Skeletal muscle cell (primary cell): ENCODE results near the gene ZNF808.
"Not testable (repeated sequence)": the region's sequence is repeated elsewhere in the genome, so short reads cannot be mapped to it uniquely, and the experiment has no call there.

Experiments used
- DNase-seq: peaks from one replicate; pipeline ENCODE4 v3.0.0-alpha.2; 2010; ENCODE audit warnings: low read depth
- H3K4me3 ChIP-seq: 2 replicates; pipeline ENCODE4 v1.5.1; 2011; ENCODE audit warnings: low read depth, mild to moderate bottlenecking, control low read depth, low read length, moderate library complexity

Gene ZNF808

DNA sequence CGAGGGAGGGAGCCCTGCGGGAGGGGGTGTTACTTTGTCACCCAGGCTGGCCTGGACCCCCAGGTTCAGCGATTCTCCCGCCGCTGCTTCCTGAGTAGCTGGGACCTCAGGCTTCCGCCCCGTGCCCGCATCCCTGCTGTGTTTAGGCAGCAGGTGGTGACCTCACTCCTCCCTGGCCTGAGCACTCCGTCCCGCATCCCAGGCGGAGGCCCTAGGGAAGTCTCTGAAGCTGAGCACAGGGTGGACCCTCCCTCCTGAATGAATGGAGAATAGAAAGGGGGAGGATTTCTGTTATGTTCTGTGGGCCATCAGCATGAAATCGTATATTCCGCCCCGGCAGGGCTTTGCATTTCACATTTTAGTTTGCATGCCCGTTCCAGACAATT is 7.9 kb downstream of the ZNF808 start:
- DNase-seq, result not testable (repeated sequence)
- peak overlapping the region; percentile 62 for H3K4me3 ChIP-seq

DNA sequence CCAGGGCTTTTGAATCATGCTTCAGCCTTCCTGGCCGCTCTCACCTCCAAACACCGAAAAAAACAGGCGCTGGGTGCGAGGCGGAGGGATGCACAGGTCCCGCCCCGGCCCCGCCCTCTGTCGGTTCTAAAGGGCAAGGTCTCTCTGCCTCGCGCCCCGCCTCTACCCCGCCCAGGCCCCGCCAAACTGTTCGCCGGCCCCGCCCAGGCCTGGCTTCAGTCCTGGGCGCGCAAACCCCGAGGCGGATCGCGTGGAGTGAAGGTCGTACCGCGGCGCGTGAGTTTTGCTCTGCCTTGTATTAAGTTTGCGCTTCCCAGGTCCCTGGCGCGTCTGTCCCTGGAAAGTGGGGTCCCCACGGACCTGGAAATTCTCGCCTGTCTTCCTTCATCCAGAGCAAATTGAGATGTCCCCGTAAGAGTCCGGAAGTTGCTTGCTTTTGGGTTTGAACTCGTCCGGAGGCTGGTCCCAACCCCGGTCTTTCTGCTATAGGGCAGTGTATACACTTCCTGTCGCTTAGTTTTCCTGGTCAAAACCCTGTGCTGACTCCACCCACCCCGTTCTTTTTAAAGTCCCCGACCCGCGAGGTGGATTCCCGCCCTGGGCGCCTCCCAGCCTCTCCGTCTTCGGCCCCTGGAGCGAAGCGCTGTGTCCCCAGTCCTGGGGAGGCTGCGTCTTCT is 8.4 kb downstream of the ZNF808 start:
- H3K4me3 ChIP-seq, result peak overlapping the region; percentile 62
- peak; percentile 26 for DNase-seq

DNA sequence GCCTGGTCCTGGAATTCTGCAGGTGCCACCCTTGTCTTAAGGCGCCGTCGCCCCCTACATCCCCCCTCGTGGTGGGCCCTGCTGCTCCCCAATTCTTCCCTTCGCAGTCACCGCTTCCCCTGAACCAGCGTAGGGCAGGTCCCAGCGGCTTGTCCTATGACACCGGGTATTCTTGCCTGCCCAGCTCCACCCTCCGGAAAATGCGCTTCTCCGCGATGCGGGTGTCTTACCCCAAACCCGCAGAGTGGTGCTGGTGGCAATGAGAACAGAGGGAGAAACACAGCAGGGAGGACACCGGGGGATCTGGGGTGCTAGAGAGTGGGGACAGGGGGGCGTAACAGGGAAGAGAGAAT is 9.0 kb downstream of the ZNF808 start:
- DNase-seq, result no peak
- H3K4me3 ChIP-seq, result peak overlapping the region; percentile 62

DNA sequence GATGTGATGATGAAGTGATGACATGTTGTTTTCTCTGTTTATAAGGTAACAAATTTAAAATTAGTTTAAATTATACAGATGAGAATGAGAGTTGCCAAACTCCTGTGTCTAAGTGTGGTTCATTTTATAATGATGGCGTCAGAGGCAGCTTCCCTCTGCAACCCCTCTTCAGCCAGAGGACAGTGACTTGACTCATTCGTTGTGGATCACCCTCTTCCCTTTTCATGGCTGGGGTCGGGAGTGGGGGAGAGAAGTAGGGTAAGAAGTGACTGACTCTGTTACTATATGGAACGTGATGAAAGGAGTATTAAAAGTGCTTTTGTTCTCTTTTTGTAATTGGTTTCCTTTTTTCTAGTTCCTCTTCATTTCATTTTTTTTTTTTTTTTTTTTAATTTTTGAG is 11.3 kb downstream of the ZNF808 start:
- H3K4me3 ChIP-seq, DNase-seq: not testable (repeated sequence)

DNA sequence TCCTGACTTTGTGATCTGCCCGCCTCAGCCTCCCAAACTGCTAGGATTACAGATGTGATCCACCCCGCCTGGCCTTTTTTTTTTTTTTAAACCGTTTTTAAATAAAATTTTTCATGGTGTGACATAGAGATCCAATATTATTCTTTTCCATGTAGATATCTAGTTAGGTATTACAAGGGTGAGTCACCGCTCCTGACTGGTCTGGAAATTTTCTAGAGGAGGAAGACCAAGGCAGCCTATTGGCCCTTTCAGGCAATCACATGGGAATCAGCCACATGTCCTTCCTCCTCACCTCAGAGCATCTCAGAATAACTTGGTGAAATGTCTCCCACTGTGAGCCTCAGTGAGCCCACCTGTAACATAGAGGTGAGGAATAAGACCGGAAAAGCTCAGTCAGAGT is 13.7 kb downstream of the ZNF808 start:
- not testable (repeated sequence) for DNase-seq, H3K4me3 ChIP-seq

DNA sequence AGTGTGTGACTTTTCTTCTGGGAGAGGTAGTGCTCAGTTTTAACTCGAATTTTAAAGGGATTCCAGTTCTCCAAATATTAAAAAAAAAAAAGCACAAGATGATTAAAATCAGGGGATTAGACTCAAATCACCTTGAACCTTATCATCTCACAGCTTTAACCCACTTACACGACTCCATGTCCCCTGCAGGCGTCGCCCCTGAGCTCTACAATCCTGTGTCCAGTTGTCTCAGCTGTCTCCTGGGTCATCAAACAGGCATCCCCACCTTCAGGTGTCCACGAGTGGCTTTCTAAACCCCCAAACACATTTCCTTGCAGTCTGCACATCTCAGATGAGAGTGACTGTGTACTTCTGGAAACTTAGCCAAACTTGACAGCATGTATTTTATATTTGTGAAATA is 14.1 kb downstream of the ZNF808 start:
- DNase-seq, result no peak
- H3K4me3 ChIP-seq, result no peak overlapping the region

DNA sequence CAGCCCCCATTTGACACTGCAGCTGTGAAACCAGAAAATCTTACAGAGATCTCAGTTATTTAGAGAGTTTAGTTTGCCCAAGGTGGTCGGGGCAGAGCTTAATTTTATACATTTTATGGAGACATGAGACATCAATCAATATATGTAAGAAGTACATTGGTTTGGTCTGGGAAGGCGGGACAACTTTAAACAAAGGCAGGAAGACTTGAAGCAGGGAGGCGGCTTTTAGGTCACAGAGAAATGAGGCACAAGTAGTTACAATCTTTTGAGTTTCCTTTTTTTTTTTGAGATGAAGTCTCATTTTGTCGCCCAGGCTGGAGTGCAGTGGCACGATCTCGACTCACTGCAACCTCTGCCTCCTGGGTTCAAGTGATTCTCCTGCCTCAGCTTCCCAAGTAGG is 15.1 kb downstream of the ZNF808 start:
- H3K4me3 ChIP-seq, DNase-seq: not testable (repeated sequence)

DNA sequence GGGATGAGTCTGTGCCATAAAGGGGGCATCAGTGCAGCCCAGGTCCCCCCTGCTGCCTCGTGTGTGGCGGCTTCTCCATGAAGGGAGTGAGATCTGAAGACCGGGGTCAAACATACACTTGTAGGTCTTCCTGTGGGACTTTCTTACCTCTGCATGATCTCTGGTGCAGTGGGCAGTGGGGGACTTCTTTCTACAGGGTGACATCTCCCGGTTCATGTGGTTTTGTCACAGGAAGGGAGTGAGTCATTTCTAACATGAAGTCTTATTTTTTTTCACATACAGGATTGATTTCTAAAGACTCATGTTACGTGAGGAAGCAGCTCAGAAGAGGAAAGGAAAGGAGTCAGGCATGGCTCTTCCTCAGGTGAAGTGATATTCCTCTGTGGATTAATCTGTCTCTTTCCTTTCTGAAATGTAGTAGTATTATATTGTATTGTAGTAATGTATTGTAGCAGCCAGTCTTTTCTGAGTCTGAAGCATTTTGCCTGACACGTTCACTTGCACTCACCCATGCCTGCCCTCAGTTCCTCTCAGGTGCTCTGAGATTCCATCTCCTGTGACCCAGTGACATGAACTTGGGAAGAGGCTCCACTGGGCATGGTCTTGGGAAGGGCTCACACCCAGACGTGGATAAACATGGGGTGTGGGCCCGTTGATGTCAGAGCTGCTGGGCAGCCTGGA is 15.7 kb downstream of the ZNF808 start:
- DNase-seq, result no peak
- H3K4me3 ChIP-seq, result no peak overlapping the region

DNA sequence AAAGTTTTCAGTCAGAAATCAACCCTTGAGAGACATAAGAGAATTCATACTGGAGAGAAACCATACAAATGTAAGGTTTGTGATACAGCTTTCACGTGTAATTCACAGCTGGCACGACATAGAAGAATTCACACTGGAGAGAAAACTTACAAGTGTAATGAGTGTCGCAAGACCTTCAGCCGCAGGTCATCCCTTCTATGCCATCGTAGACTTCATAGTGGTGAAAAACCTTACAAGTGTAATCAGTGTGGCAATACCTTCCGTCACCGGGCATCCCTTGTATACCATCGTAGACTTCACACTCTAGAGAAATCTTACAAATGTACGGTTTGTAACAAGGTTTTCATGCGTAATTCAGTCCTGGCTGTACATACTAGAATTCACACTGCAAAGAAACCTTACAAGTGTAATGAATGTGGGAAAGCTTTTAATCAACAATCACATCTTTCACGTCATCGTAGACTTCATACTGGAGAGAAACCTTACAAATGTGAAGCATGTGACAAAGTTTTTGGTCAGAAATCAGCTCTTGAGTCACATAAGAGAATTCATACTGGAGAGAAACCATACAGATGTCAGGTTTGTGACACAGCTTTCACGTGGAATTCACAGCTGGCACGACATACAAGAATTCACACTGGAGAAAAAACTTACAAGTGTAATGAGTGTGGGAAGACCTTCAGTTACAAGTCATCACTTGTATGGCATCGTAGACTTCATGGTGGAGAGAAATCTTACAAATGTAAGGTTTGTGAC is 26.9 kb downstream of the ZNF808 start:
- DNase-seq, result no peak
- no peak overlapping the region for H3K4me3 ChIP-seq

DNA sequence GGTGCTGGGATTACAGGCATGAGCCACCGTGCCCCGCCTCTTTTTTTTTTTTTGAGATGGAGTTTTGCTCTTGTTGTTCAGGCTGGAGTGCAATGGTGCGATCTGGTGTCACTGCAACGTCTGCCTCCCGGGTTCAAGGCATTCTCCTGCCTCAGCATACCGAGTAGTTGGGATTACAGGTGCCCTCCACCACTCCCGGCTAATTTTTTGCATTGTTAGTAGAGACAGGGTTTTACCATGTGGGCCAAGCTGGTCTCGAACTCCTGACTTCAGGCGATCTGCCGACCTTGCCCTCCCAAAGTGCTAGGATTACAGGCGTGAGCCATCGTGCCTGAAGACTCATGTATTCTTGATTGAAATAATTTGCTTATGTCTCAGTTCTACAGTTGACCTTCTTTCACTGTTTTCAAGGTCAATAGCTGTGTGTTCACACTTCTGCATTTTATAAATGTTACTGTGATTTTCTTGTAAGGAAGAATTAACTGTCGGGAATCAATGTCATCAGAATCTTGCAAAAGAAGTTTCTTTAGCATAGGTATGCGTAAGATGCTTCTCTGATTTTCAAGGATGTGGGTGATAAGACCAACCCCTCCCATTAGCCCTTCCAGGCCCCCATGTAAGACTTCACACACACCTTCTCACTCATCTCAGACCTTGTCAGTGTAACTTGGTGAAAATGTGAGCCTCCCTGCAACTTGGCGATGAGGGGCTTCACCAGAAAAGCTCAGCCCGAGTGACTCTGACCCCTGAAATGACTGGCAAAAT is 29.9 kb downstream of the ZNF808 start:
- DNase-seq, result no peak
- H3K4me3 ChIP-seq, result no peak overlapping the region

DNA sequence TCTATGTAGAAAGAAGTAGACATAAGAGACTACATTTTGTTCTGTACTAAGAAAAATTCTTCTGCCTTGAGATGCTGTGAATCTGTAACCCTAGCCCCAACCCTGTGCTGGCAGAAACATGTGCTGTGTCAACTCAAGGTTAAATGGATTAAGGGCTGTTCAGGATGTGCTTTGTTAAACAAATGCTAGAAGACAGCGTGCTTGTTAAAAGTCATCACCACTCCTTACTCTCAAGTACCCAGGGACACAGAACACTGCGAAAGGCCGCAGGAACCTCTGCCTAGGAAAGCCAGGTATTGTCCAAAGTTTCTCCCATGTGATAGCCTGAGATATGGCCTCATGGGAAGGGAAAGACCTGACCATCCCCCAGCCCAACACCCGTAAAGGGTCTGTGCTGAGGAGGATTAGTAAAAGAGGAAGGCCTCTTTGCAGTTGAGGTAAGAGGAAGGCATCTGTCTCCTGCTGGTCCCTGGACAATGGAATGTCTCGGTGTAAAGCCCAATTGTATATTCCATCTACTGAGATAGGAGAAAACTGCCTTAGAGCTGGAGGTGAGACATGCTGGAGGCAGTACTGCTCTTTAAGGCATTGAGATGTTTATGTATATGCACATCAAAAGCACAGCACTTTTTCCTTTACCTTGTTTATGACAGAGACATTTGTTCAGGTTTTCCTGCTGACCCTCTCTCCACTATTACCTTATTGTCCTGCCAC is 31.4 kb downstream of the ZNF808 start:
- H3K4me3 ChIP-seq, DNase-seq: not testable (repeated sequence)

DNA sequence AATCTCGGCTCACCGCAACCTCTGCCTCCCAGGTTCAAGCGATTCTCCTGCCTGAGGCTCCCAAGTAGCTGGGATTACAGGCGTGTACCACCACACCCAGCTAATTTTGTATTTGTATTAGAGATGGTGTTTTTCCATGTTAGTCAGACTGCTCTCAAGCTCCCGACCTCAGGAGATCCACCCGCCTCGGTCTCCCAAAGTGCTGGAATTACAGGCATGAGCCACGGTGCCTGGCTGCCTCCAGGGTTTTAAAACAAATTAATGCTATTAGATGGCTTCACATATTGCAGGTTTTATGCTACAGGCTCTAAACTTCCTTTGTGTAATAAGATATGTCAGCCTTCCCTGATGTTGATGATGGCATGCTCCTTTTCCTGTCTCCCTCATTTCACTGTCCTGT is 34.1 kb downstream of the ZNF808 start:
- not testable (repeated sequence) for H3K4me3 ChIP-seq, DNase-seq

DNA sequence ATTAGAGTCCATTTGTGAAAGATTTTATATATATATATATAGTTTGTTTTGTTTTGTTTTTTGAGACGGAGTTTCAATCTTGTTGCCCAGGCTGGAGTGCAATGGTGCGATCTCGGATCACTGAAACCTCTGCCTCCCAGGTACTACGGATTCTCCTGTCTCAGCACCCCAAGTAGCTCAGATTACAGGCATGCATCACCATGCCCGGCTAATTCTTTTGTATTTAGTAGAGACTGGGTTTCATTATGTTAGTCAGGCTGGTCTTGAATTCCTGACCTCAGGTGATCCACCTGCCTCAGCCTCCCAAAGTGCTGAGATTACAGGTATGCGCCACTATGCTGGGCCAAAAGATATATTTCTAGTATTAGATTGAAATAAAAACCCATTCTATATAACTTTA is 38.7 kb downstream of the ZNF808 start:
- no peak overlapping the region for H3K4me3 ChIP-seq
- DNase-seq, result no peak

DNA sequence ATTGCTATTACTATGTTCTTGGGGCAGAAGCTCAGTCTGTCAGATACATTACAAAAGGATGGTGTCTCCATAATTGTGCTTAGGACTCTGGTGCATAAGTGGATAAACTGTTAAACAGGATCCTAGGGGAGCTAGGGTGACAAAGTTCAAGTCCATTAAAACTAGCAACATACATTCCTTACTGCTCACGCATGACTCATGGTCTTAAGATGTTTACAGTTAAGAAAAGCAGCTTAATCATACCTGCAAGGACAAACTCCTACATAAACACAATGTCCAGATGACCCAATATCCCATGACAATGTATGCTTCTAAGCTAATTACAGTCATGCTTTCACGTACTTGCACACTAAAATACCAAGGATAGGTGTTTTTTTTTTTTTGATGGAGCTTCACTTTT is 39.1 kb downstream of the ZNF808 start:
- DNase-seq, result peak; percentile 53
- no peak overlapping the region for H3K4me3 ChIP-seq

DNA sequence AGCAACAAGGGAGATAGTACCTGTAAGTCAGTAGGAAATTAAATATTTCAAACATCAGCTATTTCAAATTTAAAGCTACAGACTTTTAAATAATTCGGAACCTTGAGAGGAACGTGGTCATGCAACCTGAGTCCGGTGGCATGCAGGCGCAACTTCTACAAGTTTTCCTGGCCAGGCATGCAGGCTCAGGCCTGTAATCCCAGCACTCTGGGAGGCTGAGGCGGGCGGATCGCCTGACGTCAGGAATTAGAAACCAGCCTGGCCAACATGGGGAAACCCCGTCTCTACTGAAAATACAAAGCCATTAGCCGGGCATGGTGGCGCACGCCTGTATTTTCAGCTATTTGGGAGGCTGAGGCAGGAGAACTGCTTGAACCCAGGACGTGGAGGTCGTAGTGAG is 40.5 kb downstream of the ZNF808 start:
- DNase-seq, result no peak
- H3K4me3 ChIP-seq, result no peak overlapping the region

DNA sequence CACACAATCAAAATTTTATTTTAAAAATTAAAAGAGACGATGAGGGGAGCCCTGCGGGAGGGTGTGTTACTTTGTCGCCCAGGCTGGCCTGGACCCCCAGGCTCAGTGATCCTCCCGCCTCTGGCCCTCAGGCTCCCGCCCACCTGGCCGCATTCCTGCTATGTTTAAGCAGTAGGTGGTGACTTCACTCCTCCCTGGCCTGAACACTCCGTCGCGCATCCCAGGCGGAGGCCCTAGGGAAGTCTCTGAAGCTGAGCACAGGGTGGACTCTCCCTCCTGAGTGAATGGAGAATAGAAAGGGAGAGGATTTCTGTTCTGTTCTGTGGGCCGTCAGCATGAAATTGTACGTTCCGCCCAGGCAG is 42.2 kb downstream of the ZNF808 start:
- peak; percentile 0 for DNase-seq

DNA sequence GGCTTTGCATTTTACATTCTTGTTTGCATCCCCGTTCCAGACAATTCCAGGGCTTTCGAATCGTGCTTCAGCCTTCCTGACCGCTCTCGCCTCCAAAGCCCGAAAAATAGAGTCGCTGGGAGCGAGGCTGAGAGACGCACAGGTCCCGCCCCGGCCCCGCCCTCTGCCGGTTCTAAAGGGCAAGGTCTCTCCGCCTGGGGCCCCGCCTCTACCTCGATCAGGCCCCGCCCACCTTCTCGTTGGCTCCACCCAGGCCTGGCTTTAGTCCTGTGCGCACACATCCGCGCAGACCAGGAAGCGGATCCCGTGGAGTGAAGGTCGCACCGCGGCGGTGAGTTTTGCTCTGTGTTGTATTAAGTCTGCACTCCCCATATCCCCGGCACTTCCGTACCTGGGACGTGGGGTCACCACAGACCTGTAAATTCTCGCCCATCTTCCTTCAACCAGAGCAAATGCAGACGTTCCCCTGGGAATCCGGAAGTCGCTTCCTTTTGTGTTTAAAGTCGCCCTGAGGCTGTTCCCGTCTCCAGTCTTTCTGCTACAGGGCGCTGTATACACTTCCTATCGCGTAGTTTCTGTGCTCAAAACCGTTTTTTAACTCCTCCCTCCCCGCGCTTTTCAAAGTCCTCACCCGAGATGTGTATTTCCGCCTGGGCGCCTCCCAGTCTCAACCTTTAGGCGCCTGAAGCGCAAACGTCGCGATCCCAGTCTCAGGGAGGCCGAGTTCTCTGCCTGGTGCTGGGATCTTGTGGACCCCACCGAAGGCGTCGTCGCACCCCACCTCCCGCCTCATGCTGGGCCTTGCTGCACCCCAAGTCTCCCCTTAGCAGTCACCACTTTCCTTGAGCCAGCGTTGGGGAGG is 42.8 kb downstream of the ZNF808 start, which contains the start of gene ZNF701:
ZNF701 (plus strand) TSS at position 288 of the 862 bp plus-strand sequence. CDS start 3,861 bp downstream, outside the sequence.
- peak within 1 kb of the TSS; percentile 95 for H3K4me3 ChIP-seq
- DNase-seq, result peak; percentile 64

More for the DNA sequence above, 42.2 kb downstream of the ZNF808 start:
- peak overlapping the region; percentile 95 for H3K4me3 ChIP-seq

DNA sequence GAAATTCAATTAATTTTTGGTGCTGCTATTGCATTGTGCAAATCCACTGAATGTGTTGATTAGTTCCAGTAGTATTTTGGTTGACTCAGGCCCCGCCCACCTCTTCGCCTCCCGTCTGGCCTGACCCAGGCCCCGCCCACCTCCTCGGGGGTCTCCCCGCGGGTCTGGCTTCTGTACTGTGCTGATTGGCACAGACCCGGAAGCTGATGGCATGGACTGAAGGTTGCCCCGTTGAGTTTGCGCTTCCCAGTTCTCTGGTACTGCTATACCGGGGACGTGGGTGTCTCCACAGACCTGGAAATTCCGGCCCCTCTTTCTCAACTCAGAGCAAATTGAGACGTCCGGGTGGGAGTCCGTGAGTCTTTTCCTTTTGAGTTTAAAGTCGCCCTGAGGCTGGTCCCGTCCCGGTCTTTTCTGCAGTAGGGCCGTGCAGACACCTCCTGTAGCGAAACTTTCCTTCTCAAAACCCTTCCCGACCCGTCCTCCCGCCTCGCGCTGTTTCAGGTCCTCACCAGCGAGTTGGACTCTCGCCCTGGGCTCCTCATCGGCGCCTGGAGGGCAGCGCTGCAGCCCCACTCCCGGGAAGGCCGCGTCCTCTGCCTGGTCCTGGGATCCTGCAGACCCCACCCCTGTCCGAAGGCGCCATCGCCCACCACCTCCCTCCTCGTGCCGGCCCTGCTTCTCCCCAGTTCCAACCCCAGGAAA is 57.4 kb downstream of the ZNF808 start:
- no peak for DNase-seq
- H3K4me3 ChIP-seq, result peak overlapping the region; percentile 25
